CD4-positive, alpha-beta T cell treated with Interferon alpha-2 for 1 hour (primary cell): ENCODE data around the gene TNFRSF1A.

Source experiments
- DNase-seq, 2 donors: peaks; one replicate each; pipeline ENCODE4 v3.0.0-alpha.2; 2020 to 2022

Gene TNFRSF1A

GRCh38 chr12:6341417-6342139 lies at the start of gene TNFRSF1A:
TSS of gene TNFRSF1A (minus strand) at chr12:6342076. CDS start at chr12:6341814, 262 bp downstream.
- peak; percentile 56 to 64 for DNase-seq

GRCh38 chr12:6391013-6391412 lies 49.1 kb upstream of the TNFRSF1A start:
- DNase-seq: no peak

GRCh38 chr12:6390084-6390799 lies 48.4 kb upstream of the TNFRSF1A start:
- no peak for DNase-seq

- DNase-seq: no peak
Measured at GRCh38 chr12:6387541-6387940, 45.7 kb upstream of the TNFRSF1A start.

- DNase-seq: no peak
Measured at GRCh38 chr12:6386491-6386890, 44.6 kb upstream of the TNFRSF1A start.

GRCh38 chr12:6386038-6386437 lies 44.2 kb upstream of the TNFRSF1A start:
- no peak for DNase-seq

GRCh38 chr12:6384499-6385436 lies 42.9 kb upstream of the TNFRSF1A start:
- no peak for DNase-seq

- DNase-seq: peak; percentile 31 to 79
Measured at GRCh38 chr12:6383572-6384498, 42.0 kb upstream of the TNFRSF1A start, which contains the start of gene LTBR. TSS of gene LTBR (plus strand) at chr12:6384162. CDS start at chr12:6384359, 197 bp downstream.

- no peak for DNase-seq
Measured at GRCh38 chr12:6382982-6383381, 41.1 kb upstream of the TNFRSF1A start.

- no peak for DNase-seq
Measured at GRCh38 chr12:6382371-6382770, 40.5 kb upstream of the TNFRSF1A start.

GRCh38 chr12:6380141-6381121 lies 38.6 kb upstream of the TNFRSF1A start:
- DNase-seq: no peak

GRCh38 chr12:6378709-6379472 lies 37.0 kb upstream of the TNFRSF1A start:
- DNase-seq: no peak

- no peak for DNase-seq
Measured at GRCh38 chr12:6377667-6377994, 35.8 kb upstream of the TNFRSF1A start.

GRCh38 chr12:6376870-6377666 lies 35.2 kb upstream of the TNFRSF1A start:
- peak in 1 of 2 donors; percentile 16 for DNase-seq

GRCh38 chr12:6376079-6376869 lies 34.4 kb upstream of the TNFRSF1A start:
- no peak for DNase-seq

GRCh38 chr12:6375269-6376078 lies 33.6 kb upstream of the TNFRSF1A start, which contains the start of gene SCNN1A:
TSS of gene SCNN1A (minus strand) at chr12:6375563. CDS start at chr12:6374783, 780 bp downstream.
- no peak for DNase-seq

GRCh38 chr12:6374786-6375160 lies 32.9 kb upstream of the TNFRSF1A start:
- DNase-seq: no peak
